Spleen (tissue), 11 donors: ENCODE results near the gene ICAM1. TPM values are rescaled to one million over a fixed set of nuclear protein-coding genes. Genes with fewer than 3 reads are reported as not detected.

Experiments
- DNase-seq: peaks from one replicate; pipeline ENCODE4 v3.0.0-alpha.2; 2020
- H3K27ac ChIP-seq, 8 donors: fragments of 200-600 bp; sonication (generic) in 7 of 8; 1 replicate in 4 of 8; 2 replicates in 4 of 8; pipeline versions ENCODE4 v1.5.0 to v1.8.0; 2016 to 2021; ENCODE audit warnings: inconsistent platforms in 4 of 8, mild to moderate bottlenecking in 4 of 8, moderate library complexity in 1 of 8
- H3K27me3 ChIP-seq, 7 donors: fragments of 200-600 bp; sonication (generic) in 6 of 7; replicated peaks in 1 of 7; 1 replicate in 4 of 7; 2 replicates in 3 of 7; pipeline versions ENCODE4 v1.5.0 to v1.8.0; 2016 to 2021; ENCODE audit warnings: inconsistent platforms in 3 of 7, mild to moderate bottlenecking in 1 of 7
- H3K36me3 ChIP-seq, 6 donors: fragments of 200-600 bp; sonication (generic) in 5 of 6; 1 replicate in 4 of 6; 2 replicates in 2 of 6; pipeline versions ENCODE4 v1.5.0 to v1.8.0; 2016 to 2021; ENCODE audit warnings: inconsistent platforms in 2 of 6
- H3K4me1 ChIP-seq, 6 donors: fragments of 200-600 bp; sonication (generic) in 5 of 6; 1 replicate in 3 of 6; 2 replicates in 3 of 6; pipeline versions ENCODE4 v1.5.0 to v1.8.0; 2016 to 2021; ENCODE audit warnings: inconsistent platforms in 3 of 6
- H3K4me3 ChIP-seq, 8 donors: fragments of 200-600 bp; sonication (generic) in 7 of 8; 1 replicate in 4 of 8; 2 replicates in 4 of 8; pipeline versions ENCODE4 v1.5.0 to v1.8.0; 2016 to 2021; ENCODE audit warnings: inconsistent platforms in 4 of 8, mild to moderate bottlenecking in 4 of 8, moderate library complexity in 2 of 8
- H3K9me3 ChIP-seq, 8 donors: fragments of 200-600 bp; sonication (generic) in 7 of 8; 1 replicate in 4 of 8; 2 replicates in 4 of 8; pipeline versions ENCODE4 v1.5.0 to v1.8.0; 2016 to 2021; ENCODE audit warnings: inconsistent platforms in 4 of 8
- POLR2A ChIP-seq, 3 donors: fragments of 450-650 bp; IDR thresholded peaks; one replicate each; pipeline ENCODE4 v1.5.1; 2017; ENCODE audit warnings: antibody characterized with exemption in 3 of 3, mild to moderate bottlenecking in 1 of 3
- POLR2AphosphoS5 ChIP-seq, 3 donors: sonication (generic); formaldehyde crosslinking; IDR thresholded peaks; one replicate each; pipeline ENCODE4 v1.5.1; 2017; ENCODE audit warnings: antibody characterized with exemption in 3 of 3
- WGBS, 5 donors: extraction: QIAGEN DNeasy Blood & Tissue Kit in 3 of 5; methylation state at CpG; one replicate each; pipeline versions ENCODE4 v1.1.5 to v1.1.7; 2013 to 2018; 5-methylcytosine and 5-hydroxymethylcytosine counted together
- intact Hi-C: fragments of 100-400 bp; cut with DNase I; formaldehyde crosslinking; loops from one replicate; pipeline ENCODE4 v1.15.0; 2023; ENCODE audit warnings: low total_unique reads
- polyA plus RNA-seq, 3 donors: library from polyadenylated mRNA; stranded (reverse); fragments of 200-250 nt; gene quantifications; one replicate each; pipeline ENCODE4 v1.2.1, GENCODE V29; 2013
- total RNA-seq, 7 donors: library from RNA; depleted of rRNA in 3 of 7; stranded (reverse); fragments of >200 nt in 3 of 7; fragmentation: NEBNext Ultra II Directional in 4 of 7; extraction: Animal tissue kit (Norgen Biotek cat#: 25700) in 4 of 7; gene quantifications; one replicate each; pipeline versions ENCODE4 v1.1.0 to v1.2.1, GENCODE V29; 2016 to 2021
- TF ChIP-seq, protein P1 (sequence below), 11 experiments: fragments of 200-600 bp in 7 of 11; fragments of 450-650 bp in 4 of 11; sonication (generic) in 4 of 11; IDR thresholded peaks in 8 of 11; conservative IDR thresholded peaks in 3 of 11; 1 replicate in 7 of 11; 2 replicates in 4 of 11; pipeline versions ENCODE4 v1.4.0 to v1.8.0; 2016 to 2021; ENCODE audit warnings: antibody characterized with exemption in 11 of 11, inconsistent platforms in 4 of 11, mild to moderate bottlenecking in 1 of 11
- donor health status: healthy with polysubstance abuse.
- donor health status: DM: no; HTN: no; CAD: no; lungs with moderate emphysema.
- donor health status: DM: no; HTN: no; CAD: no.
- donor health status: Bipolar disorder and iron deficiency.
- donor health status: healthy.
- donor health status: DM: no; HTN: no; CAD: no.
- donor health status: DM: yes; HTN: yes; CAD: no.

ICAM1 gene
- total and polyA plus RNA-seq, 10 donors, result 12.8 to 163 (median 98.2) TPM

DNA sequence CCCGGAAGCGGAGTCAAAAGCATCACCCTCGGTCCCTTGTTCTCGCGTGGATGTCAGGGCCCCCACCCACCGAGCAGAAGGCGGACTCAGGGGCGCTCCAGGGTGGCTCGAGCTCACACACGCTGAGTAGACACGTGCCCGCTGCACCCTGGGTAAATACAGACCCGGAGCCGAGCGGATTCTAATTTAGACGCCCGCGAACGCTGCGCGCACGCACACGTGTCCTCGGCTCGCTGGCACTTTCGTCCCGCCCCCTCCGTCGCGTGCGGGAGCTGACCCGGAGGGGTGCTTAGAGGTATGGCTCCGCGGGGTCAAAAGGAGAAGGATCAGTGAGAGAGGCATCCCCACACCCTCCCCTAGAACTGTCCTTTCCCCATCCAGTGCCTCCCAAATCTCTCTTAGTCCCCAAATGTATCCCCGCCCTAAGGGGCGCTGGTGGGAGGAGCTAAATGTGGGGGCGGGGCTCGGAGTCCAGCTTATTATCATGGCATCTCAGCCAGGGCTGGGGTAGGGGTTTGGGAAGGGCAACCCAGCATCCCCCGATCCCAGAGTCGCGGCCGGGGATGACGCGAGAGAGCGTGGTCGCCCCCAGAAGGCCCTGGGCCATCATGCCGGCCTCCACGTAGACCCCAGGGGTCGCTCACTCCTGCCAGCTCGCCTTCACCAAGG, 18.4 kb downstream of the ICAM1 start:
- DNase-seq, result peak; percentile 87
- Histone ChIP-seq H3K27me3 (peaks cover 15 to 77% (median 71%) of the 10 kb centered on the region in 7 donors), H3K4me1 (peaks cover 69 to 100% (median 93%) of the 10 kb centered on the region in 6 donors), H3K4me3 (peak overlapping the region; percentile 13 to 70 (median 43)), H3K36me3 (peaks cover 3 to 21% (median 20%) of the 10 kb centered on the region in 6 donors), H3K9me3 (no peaks in the 10 kb centered on the region), H3K27ac (no peak overlapping the region)
- intact Hi-C loops, result no loop called here
- 0 to 2% (median 1%) methylated on average over 31 to 50 of the region's 50 CpGs for WGBS, 5 donors
- peak in 1 of 3 donors; percentile 3 for TF ChIP-seq POLR2AphosphoS5 (IDR thresholded peaks at IDR 0.05)
- TF ChIP-seq, protein P1, sequence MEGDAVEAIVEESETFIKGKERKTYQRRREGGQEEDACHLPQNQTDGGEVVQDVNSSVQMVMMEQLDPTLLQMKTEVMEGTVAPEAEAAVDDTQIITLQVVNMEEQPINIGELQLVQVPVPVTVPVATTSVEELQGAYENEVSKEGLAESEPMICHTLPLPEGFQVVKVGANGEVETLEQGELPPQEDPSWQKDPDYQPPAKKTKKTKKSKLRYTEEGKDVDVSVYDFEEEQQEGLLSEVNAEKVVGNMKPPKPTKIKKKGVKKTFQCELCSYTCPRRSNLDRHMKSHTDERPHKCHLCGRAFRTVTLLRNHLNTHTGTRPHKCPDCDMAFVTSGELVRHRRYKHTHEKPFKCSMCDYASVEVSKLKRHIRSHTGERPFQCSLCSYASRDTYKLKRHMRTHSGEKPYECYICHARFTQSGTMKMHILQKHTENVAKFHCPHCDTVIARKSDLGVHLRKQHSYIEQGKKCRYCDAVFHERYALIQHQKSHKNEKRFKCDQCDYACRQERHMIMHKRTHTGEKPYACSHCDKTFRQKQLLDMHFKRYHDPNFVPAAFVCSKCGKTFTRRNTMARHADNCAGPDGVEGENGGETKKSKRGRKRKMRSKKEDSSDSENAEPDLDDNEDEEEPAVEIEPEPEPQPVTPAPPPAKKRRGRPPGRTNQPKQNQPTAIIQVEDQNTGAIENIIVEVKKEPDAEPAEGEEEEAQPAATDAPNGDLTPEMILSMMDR (IDR thresholded peaks at IDR 0.05 in 8 of 11, conservative IDR thresholded peaks at IDR 0.05 in 3 of 11), result no peak

DNA sequence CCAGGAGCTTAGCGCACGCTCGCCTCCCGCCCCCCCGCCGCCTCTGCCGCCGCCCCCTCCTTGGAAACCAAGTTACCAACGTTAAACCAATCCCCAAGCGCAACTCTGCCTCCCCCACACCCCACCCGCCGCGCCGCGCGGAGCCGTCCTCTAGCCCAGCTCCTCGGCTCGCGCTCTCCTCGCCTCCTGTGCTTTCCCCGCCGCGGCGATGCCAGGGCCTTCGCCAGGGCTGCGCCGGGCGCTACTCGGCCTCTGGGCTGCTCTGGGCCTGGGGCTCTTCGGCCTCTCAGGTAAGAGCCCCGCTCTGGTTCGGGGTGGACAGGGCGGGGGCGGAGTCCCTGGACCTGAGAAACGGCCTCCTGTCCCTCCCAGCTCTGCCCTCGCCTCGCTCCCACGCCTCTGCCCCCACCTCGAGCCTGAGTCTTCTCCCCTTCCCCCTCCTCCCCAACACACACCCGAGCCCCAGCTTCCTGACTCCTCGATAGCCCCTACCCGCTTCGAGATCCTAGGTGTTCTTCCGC, 19.0 kb downstream of the ICAM1 start, which contains the start of gene ICAM5:
TSS of gene ICAM5 (plus strand) at position 117 of the 521 bp plus-strand sequence. CDS start at position 209, 92 bp downstream.
- Histone ChIP-seq H3K27me3 (peaks cover 15 to 83% (median 77%) of the 10 kb centered on the region in 7 donors), H3K9me3 (no peaks in the 10 kb centered on the region), H3K4me1 (peaks cover 69 to 100% (median 92%) of the 10 kb centered on the region in 6 donors), H3K27ac (peak within 1 kb of the TSS in 1 of 8 donors; percentile 20), H3K36me3 (peaks cover 3 to 15% (median 14%) of the 10 kb centered on the region in 6 donors), H3K4me3 (peak within 1 kb of the TSS; percentile 13 to 70 (median 43))
- peak; percentile 77 for DNase-seq
- TF ChIP-seq, protein P1 (IDR thresholded peaks at IDR 0.05 in 8 of 11, conservative IDR thresholded peaks at IDR 0.05 in 3 of 11), result no peak
- TF ChIP-seq POLR2A (IDR thresholded peaks at IDR 0.05), result no peak
- no peak for TF ChIP-seq POLR2AphosphoS5 (IDR thresholded peaks at IDR 0.05)
- intact Hi-C loops, result no loop called here
- 1 to 3% (median 2%) methylated on average over 14 to 45 of the region's 45 CpGs for WGBS, 5 donors

DNA sequence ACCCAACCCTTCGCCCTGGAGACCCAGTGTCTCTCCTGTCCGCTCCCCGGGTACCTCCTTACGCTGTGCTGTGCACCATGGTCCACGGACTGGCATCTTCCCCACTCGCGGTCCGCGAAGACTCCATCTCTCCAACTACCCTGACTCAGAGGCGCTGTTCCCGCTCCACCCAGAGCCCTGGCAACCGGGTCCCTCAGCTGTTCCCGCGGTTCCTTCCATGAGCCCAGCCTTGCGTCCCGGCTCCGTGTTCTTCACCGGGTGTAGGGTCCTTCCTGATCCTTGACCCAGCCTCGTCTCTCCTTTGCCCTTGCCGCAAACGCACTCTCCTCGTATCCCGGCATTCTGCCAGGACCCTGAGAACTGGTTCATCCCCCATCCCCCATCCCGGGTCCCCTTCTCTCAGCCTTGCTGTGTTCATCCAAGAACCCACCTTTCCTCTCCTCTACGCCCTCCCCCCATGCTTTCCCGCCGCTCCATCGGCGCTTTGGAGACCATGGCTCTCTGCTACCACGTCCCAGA, 19.5 kb downstream of the ICAM1 start:
- Histone ChIP-seq H3K9me3 (no peaks in the 10 kb centered on the region), H3K27ac (no peak overlapping the region), H3K4me1 (peaks cover 74 to 100% (median 94%) of the 10 kb centered on the region in 6 donors), H3K36me3 (peaks cover 3 to 10% (median 8%) of the 10 kb centered on the region in 6 donors), H3K27me3 (peaks cover 20 to 88% (median 82%) of the 10 kb centered on the region in 7 donors), H3K4me3 (peak overlapping the region in 6 of 8 donors; percentile 39 to 70 (median 44))
- no peak for DNase-seq
- WGBS, 5 donors, result 1 to 5% (median 1%) methylated on average over 30 of the region's 30 CpGs
- intact Hi-C loops, result no loop called here
- TF ChIP-seq POLR2A (IDR thresholded peaks at IDR 0.05) (no peak), POLR2AphosphoS5 (IDR thresholded peaks at IDR 0.05) (no peak)
- TF ChIP-seq, protein P1 (IDR thresholded peaks at IDR 0.05 in 8 of 11, conservative IDR thresholded peaks at IDR 0.05 in 3 of 11), result no peak
